RPMI7951 (cell line): Measurements from ENCODE around the gene SGK1. TPM values are rescaled to one million over a fixed set of nuclear protein-coding genes. Genes with fewer than 3 reads are reported as not detected.
"Not testable (repeated sequence)": the region's sequence is repeated elsewhere in the genome, so short reads cannot be mapped to it uniquely, and the experiment has no call there.

Experiments
- DNase-seq: peaks from one replicate; pipeline ENCODE4 v3.0.0-alpha.2; 2012; ENCODE audit warnings: low read depth
- total RNA-seq: library from RNA; depleted of rRNA; stranded (reverse); fragments of >200 nt; shearing (Covaris generic); gene quantifications from 2 replicates; pipeline ENCODE4 v1.2.3, GENCODE V29; 2014

The SGK1 gene
- total RNA-seq, 1 experiment from 2014 or later = 118 TPM

DNA sequence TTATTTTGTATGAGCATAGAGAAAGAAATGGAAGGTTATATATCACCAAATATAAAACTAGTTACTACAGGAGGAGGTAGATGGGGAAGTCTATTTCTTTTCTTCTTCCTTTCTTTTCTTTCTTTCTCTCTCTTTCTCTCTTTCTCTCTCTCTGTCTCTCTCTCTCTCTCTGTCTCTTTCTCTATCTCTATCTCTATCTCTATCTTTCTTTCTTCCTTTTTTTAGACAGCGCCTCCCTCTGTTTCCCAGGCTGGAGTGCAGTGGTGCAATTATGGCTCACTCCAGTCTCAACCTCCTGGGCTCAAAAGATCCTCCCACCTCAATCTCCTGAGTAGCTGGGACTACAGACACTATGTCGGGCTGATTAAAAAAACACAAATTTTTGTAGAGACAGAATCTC, 10.2 kb upstream of the SGK1 start:
- no peak for DNase-seq

DNA sequence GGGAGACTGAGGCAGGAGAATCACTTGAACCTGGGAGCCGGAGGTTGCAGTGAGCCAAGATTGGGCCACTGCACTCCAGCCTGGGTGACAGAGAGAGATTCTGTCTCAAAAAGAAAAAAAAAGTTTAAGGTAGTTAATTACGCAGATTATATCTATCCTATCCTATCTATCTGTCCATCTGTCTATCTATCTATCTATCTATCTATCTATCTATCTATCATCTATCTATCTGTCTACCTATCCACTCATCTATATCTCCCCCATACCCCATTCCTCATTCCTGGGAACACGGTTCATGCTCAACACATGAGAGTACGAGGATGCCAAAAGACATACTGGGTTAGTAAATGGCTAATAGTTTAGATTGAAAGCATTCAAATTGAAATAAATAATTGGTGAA, 8.3 kb upstream of the SGK1 start:
- DNase-seq = not testable (repeated sequence)

DNA sequence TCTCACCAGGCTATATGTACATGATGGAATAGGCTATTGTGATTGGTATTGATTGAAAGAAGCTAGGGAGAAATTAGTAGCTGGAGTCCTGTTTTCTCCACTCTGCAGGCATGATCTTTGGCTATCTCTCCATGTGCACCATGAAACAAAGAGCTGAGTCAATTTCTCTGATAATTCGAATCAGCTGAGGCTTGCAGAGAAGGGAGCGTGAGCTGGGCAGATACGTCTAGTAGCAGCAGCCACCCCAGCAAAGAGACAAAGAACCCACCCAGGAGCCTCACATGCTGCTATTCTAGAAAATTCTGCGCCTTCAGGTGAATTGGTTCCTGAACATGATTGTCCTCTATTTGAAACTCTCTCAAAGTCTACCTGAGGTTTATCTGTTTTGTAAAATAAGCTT, 6.9 kb upstream of the SGK1 start:
- DNase-seq = no peak

DNA sequence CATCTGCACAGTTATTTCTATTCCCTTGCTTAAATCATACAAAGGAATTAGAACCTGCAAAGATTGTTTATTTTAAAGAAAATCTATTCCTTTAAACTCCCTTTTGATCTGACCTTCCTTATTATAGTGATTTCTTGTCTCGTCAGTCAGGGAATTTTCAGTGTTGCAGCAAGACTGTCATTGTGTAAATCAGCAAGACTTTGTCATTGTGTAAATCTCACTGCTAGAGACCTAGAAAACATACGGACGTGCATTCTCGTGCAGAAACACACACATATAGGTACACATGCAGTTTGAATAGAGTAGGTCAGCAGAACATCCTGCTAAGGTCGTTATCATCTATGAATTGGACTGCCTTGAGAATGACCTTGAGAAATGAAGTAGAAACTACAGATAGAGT, 6.2 kb upstream of the SGK1 start:
- no peak for DNase-seq

DNA sequence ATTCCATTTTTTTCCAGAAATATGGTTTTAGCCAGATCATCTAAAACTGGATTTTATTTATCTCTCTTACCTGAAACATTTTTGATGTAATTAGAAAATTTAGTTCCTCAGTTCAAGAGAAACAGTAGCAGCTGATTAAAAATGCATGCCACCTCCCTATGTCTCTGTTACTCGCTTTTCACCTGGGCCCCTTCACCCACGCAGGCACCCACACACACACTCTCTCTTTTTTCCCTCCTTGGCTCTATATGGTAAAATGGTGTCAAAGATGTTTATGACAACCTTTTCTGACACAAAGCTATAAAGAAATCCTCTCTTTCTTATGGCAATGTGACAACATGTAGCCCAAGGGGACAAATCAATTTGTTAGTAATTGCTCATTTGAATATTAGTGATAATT, 5.8 kb upstream of the SGK1 start:
- no peak for DNase-seq

GRCh38 chr6:134323294-134323693, 5.4 kb upstream of the SGK1 start:
- no peak for DNase-seq

DNA sequence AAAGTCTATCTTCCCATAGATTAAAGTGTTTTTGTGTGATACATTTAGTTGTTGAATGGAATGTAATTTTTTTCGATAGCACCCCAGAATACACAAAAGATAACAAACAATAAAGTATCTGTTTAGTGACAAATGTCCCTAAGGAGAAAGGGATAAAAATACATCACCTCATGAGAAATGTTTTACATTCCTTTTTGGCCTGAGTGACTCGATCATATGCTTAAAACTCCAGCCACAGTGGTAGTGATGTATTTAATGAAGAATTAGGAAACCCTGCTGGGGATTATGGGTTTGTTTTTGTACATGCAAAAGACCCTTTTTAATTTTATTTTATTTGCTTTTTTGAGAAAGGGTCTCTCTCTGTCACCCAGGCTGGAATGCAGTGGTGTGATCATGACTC, 4.3 kb upstream of the SGK1 start:
- DNase-seq = no peak

- no peak for DNase-seq
Observed at GRCh38 chr6:134321246-134321645, 3.3 kb upstream of the SGK1 start.

DNA sequence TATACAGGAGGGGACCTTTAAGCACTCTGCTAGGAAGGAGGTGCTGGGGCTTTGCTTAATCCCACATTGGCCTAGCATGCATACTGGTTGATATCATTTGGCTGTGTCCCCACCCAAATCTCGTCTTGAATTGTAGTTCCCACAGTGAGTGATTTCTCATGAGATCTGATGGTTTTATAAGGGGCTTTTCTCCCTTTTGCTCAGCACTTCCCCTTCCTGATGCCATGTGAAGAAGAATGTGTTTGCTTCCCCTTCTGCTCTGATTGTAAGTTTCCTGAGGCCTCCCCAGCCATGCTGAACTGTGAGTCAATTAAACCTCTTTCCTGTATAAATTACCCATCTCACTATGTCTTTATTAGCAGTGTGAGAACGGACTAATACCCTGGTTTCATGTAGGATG, 1.8 kb upstream of the SGK1 start:
- not testable (repeated sequence) for DNase-seq

GRCh38 chr6:134318974-134319281, 1.0 kb upstream of the SGK1 start:
- DNase-seq = no peak

- no peak for DNase-seq
Observed at GRCh38 chr6:134318236-134318973, 493 bp upstream of the SGK1 start.

DNA sequence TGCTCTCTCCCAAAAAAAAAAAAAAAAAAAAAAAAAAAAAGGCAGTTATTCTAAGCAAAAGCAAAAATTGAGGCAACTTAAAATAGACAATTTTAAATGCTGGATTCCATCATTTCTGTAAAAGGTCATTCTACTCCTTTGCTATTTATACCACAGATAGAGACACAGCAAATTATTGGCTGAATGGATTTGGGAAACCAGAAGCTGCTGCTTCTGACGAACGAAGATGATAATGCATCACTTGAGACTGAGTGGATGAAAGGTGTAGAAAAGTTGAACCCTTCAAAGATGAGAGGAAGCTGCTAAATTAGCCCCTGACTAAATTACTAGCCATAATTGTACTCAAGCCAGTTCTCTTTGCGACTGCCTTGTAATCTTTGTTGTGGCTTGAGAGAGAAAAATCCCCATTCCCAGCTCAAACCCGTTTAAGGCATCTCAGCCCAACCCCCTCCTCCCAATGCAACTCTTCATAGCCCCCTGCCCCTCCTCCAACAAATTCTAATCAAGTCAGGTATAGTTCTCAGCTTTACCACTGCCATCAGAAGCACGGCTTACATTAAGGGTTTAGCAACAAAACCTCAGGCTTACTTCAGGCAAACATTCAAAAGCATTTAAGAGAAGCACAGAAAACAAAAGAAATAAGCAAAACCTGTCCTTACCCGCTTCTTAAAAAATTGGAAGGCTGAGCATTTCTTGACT, 1.0 kb downstream of the SGK1 start:
- DNase-seq = no peak

DNA sequence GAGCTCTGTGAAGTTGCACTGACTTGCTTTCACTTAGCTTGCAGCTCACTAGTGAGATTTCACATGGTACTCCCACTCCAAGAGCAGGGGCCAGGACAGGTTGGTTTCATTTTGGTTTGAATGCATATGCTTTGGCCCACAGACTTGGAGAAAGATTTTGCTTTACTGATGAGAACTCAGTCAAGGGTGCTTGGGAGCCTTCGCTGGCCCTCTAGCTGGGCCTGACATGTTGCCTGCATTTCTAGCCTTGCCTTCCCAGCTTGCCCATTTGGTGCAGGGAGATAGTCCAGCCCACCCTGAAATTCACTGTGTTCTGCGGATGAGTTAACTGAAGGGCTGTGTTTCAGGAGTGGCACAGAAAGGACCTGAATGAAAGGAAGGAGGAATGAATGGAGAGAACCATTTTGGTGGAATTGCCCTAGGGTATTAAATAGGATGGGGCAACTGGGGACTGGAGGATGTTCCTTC, 1.9 kb downstream of the SGK1 start:
- DNase-seq = no peak

GRCh38 chr6:134315189-134315588, 2.7 kb downstream of the SGK1 start:
- DNase-seq = no peak

DNA sequence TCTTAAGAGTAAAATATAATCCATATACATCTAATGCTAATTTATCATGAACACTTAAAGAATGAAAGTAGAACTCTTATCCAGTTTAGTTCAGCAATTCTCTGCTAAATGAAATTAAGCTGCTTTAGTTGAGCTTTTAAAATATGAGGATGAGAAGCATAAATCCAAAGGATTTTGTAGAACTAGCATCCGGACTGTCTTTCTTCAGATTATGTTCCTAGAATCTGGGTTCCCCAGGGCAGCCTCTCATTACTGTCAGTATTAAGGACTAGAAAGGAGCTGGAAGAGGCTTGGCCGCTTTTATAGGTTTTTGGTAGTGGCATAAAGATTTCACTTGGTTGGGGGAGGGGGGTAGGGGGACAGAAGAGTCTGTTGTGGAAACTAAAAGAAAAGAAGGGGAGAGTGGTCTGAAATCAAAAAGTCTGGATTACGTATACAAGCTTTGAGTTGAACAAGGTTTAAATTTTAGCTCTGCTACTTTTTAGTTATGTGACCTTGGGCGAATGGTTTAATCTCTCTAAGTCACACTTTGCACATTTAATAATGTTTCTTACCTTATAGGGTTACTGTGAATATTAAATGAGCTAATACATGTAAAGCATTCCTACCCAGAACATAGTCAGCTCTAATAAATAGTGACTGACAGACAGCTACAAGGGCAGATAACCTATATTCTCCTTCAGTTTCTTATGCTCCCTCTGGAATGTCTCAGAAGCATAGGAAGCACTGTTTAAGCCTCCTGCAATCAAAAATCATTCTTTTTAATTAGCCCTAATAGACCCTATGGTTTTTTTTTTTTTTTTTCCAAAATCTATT, 3.7 kb downstream of the SGK1 start:
- no peak for DNase-seq

DNA sequence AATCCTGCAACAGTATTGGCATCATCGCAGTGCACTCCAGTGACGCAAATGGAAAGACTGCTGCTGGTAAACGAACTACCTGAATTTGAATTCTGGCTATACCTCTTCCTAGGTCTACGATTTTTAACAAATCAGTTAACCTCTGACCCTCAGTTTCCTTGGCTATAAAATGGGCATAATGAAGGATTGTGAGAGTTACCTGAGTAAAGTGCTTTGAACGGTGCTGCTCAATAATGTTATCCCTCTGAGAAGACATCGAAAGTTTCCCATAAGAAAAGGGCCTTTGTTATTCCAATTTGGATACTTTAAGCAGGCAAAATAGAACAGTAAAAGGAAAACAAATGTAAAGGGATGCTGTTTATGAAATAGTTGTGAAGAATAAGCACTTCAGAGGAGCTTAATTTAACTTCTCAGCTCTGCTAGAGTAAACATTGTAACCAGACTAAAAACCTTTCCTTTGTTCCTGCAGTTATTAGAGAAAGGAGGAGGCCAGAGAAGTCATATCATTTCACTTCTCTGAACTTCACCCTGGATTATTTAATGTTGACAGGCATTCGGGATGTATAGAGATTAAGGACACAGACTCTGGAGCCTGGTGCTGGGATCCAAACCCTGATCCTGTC, 5.8 kb downstream of the SGK1 start:
- DNase-seq = no peak

DNA sequence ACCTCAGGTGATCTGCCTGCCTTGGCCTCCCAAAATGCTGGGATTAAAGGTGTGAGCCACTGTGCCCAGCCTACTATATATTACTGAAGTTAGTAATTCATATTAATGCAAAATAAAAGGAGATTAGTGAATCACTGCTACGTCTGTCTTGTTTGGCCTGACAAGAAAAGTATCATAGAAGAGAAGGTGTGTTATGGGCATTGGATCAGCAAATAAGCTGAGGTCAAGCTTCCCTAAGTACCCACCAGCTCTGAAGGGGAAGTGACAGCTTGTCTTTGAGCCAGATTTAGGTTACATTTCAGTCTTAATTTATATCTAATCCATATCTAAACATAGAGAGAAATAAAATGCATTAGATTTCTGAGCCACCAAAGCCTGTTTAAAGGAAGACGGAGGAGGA, 7.1 kb downstream of the SGK1 start:
- no peak for DNase-seq

DNA sequence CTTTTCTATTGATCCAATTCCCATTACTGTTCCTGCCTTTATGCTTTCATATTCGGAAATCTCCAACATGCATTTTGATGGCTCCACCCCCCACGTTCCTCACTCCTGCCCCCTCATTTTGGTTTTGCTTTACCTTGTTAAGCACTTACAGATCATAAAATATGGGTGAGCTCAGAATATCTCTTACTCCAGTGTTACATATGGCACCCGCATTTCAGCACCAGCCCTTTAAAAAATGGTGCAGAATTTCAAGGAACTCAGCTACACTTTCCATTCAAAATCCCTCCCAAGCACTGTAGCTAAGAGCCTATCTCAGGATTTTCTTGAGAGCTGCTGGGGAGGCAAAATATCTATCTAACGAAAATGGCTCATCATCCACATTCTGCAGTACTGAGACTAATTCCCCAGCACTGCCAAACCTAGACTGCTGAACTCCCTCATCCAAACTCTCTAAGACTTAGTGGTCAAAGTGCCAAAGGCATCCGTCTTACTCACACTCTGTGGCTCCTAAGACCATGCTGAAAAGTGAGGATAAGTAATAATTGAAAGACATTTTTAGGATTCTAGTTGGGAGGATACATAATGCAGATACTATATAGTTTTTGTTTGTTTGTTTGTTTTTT, 7.8 kb downstream of the SGK1 start:
- DNase-seq = peak; percentile 39

DNA sequence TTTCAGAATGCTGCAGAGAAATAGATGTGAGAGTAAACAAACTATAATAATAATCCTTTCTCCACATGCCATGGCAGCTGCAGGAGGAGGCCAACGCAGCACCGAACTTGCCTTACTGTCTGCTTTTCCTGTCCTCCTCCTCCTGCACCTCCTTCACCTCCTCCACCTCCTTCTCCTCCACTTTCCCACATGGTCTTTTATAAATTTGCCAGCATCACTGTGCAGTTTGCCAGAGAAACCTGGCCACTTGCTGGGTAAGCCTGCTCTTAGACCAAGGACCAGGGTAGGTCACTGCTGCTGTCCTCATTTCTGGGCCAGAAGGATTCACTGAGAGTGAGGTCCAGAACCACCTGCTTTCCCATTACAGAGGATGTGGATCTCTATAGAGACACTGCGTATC, 8.7 kb downstream of the SGK1 start:
- no peak for DNase-seq

DNA sequence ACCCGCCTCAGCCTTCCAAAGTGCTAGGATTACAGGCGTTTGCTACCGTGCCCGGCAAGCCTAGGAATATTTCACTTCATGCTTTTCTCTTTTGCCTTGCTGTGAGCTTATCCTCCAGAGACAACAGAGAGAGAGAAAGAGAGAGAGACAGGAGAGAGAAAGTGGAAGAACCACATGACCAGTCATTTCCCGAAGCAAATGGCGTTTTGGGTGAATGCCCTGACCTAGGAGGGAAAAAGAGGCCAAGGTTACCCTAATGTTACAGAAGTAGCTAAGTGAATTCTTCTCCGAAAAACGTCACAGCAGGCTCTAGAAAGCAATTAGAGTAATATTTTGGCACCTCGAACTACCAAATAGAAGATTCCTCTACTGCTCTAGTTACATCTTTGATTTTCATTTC, 9.1 kb downstream of the SGK1 start:
- no peak for DNase-seq

DNA sequence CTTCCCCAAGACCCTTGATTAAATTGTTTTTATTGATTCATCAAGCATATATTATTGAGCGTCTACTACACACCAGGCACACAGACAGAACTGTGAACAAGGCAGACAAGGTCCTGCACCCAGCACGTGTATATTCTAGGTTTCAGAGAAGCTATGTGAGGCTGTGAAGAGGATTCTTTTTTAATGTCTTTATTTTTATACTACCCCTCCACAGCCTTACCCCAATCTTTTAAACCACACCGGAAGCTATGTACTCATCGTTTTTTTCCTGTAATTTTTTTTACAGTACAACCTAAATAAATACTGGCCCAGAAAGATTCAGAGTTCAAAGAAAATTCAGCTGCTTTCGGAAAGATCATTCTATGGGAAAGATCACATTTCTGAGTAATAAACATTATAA, 10.0 kb downstream of the SGK1 start:
- DNase-seq = no peak

GRCh38 chr6:134307075-134307474, 10.8 kb downstream of the SGK1 start:
- no peak for DNase-seq
